ENCODE measurements around the gene CR1L. TPM values are rescaled to one million over a fixed set of nuclear protein-coding genes. Genes with fewer than 3 reads are reported as not detected.

The CR1L gene
- total RNA-seq, 4 donors from 2014 or later: not detected

GRCh38 chr1:207752456-207752998 is 107.6 kb downstream of the CR1L start:
- no peak for TF ChIP-seq CTCF (IDR thresholded peaks at IDR 0.05)
- DNase-seq (ENCODE audit: low spot score) (no peak), ATAC-seq (ENCODE audit: low FRiP score) (peak; percentile 28)

- DNase-seq (ENCODE audit: low spot score): no peak
- no peak for ATAC-seq (ENCODE audit: low FRiP score)
- no peak for TF ChIP-seq CTCF (IDR thresholded peaks at IDR 0.05)
Observed at GRCh38 chr1:207753611-207754010, 108.7 kb downstream of the CR1L start.

GRCh38 chr1:207754011-207754410 is 109.1 kb downstream of the CR1L start:
- no peak for TF ChIP-seq CTCF (IDR thresholded peaks at IDR 0.05)
- no peak for ATAC-seq (ENCODE audit: low FRiP score)
- no peak for DNase-seq (ENCODE audit: low spot score)

GRCh38 chr1:207754974-207755700 is 110.2 kb downstream of the CR1L start:
- no peak for ATAC-seq (ENCODE audit: low FRiP score)
- TF ChIP-seq CTCF (IDR thresholded peaks at IDR 0.05): no peak

GRCh38 chr1:207755846-207756693 is 111.1 kb downstream of the CR1L start:
- no peak for TF ChIP-seq CTCF (IDR thresholded peaks at IDR 0.05)
- ATAC-seq (ENCODE audit: low FRiP score) (no peak), DNase-seq (ENCODE audit: low spot score) (no peak)

More at GRCh38 chr1:207754974-207755700, 110.2 kb downstream of the CR1L start:
- DNase-seq (ENCODE audit: low spot score): no peak

- ATAC-seq (ENCODE audit: low FRiP score) (no peak), DNase-seq (ENCODE audit: low spot score) (no peak)
- no peak for TF ChIP-seq CTCF (IDR thresholded peaks at IDR 0.05)
Observed at GRCh38 chr1:207762622-207763021, 117.7 kb downstream of the CR1L start.

All from omental fat pad (tissue), 4 donors.